HL-60 (cell line): ENCODE data around the gene XYLT1.

ENCODE experiments used
- DNase-seq, 2 experiments: peaks; one replicate each; pipeline ENCODE4 v3.0.0-alpha.2; 2010 to 2020; ENCODE audit warnings: low read depth in 1 of 2, low spot score in 1 of 2
- H3K27ac ChIP-seq: fragments of 250-450 bp; sonication (Bioruptor Pico); replicated peaks from 2 replicates; pipeline ENCODE4 v1.5.1; 2020; ENCODE audit warnings: mild to moderate bottlenecking, moderate library complexity
- H3K27me3 ChIP-seq: fragments of 250-450 bp; sonication (Bioruptor Pico); 2 replicates; pipeline ENCODE4 v1.5.1; 2021; ENCODE audit warnings: mild to moderate bottlenecking, moderate library complexity; ENCODE audit not compliant: insufficient read depth, poor library complexity, severe bottlenecking
- H3K4me3 ChIP-seq: replicated peaks from 2 replicates; pipeline ENCODE4 v1.5.1; 2011; ENCODE audit warnings: mild to moderate bottlenecking, control low read depth, low read length; ENCODE audit not compliant: insufficient read depth
- CTCF ChIP-seq: IDR thresholded peaks from one replicate; pipeline ENCODE4 v1.5.1; 2011; ENCODE audit warnings: low read length, control low read depth, inconsistent platforms; ENCODE audit not compliant: insufficient read depth
- GABPA ChIP-seq: IDR thresholded peaks from 2 replicates; pipeline ENCODE4 v1.6.1; 2012; ENCODE audit warnings: low read depth
- POLR2AphosphoS5 ChIP-seq: IDR thresholded peaks from 2 replicates; pipeline ENCODE4 v1.6.1; 2012; ENCODE audit warnings: low read depth
- REST ChIP-seq: IDR thresholded peaks from 2 replicates; pipeline ENCODE4 v1.6.1; 2012; ENCODE audit warnings: low read depth; ENCODE audit not compliant: insufficient replicate concordance
- SPI1 ChIP-seq: IDR thresholded peaks from 2 replicates; pipeline ENCODE4 v1.6.1; 2012; ENCODE audit warnings: low read depth, mild to moderate bottlenecking, borderline replicate concordance

The XYLT1 gene

GRCh38 chr16:17496891-17497290, 26.1 kb upstream of the XYLT1 start:
- H3K4me3 ChIP-seq, result no peak overlapping the region
- H3K27ac ChIP-seq, result no peak overlapping the region
- no peak for DNase-seq
- no peaks in the 10 kb centered on the region for H3K27me3 ChIP-seq
- no peak for TF ChIP-seq POLR2AphosphoS5
- TF ChIP-seq CTCF, result no peak
- no peak for TF ChIP-seq REST
- TF ChIP-seq SPI1, result no peak
- no peak for TF ChIP-seq GABPA

- TF ChIP-seq SPI1, result no peak
- no peak for TF ChIP-seq CTCF
- no peak for TF ChIP-seq POLR2AphosphoS5
- no peak for TF ChIP-seq GABPA
- no peak for TF ChIP-seq REST
- no peak for DNase-seq
- Histone ChIP-seq H3K27ac (no peak overlapping the region), H3K27me3 (no peaks in the 10 kb centered on the region), H3K4me3 (no peak overlapping the region)
These were observed 22.3 kb upstream of the XYLT1 start for GRCh38 chr16:17493012-17493411.

GRCh38 chr16:17491140-17491662, 20.4 kb upstream of the XYLT1 start:
- Histone ChIP-seq H3K27me3 (no peaks in the 10 kb centered on the region), H3K27ac (no peak overlapping the region), H3K4me3 (no peak overlapping the region)
- DNase-seq, result no peak
- no peak for TF ChIP-seq GABPA

GRCh38 chr16:17488506-17488905, 17.7 kb upstream of the XYLT1 start:
- no peak for TF ChIP-seq REST
- no peak for TF ChIP-seq POLR2AphosphoS5
- TF ChIP-seq SPI1, result no peak
- TF ChIP-seq CTCF, result no peak
- no peak for TF ChIP-seq GABPA
- no peak overlapping the region for H3K4me3 ChIP-seq
- DNase-seq, result no peak

More at GRCh38 chr16:17488506-17488905, 17.7 kb upstream of the XYLT1 start:
- Histone ChIP-seq H3K27me3 (no peaks in the 10 kb centered on the region), H3K27ac (no peak overlapping the region)
